GM12865 (cell line): ENCODE results near the gene OR5J2.
"Not testable (repeated sequence)": the region's sequence is repeated elsewhere in the genome, so short reads cannot be mapped to it uniquely, and the experiment has no call there.

ENCODE experiments used
- DNase-seq: peaks from one replicate; pipeline ENCODE4 v3.0.0; 2010; ENCODE audit warnings: low read depth
- H3K4me3 ChIP-seq: 2 replicates; pipeline ENCODE4 v1.5.1; 2011; ENCODE audit warnings: mild to moderate bottlenecking, low read depth, low read length, control low read depth
- CTCF ChIP-seq: IDR thresholded peaks from 2 replicates; pipeline ENCODE4 v1.5.1; 2011; ENCODE audit warnings: low read length, control low read depth, low read depth, inconsistent platforms; ENCODE audit not compliant: insufficient read depth; ENCODE audit errors: missing control alignments

OR5J2 gene

GRCh38 chr11:56172256-56172830 lies 4.1 kb upstream of the OR5J2 start:
- TF ChIP-seq CTCF = no peak
- no peak for DNase-seq
- no peak overlapping the region for H3K4me3 ChIP-seq

- no peak for DNase-seq
- H3K4me3 ChIP-seq = no peak overlapping the region
- TF ChIP-seq CTCF = no peak
Measured at GRCh38 chr11:56183459-56183858, 7.0 kb downstream of the OR5J2 start.

GRCh38 chr11:56188602-56189001 lies 12.2 kb downstream of the OR5J2 start:
- H3K4me3 ChIP-seq = no peak overlapping the region
- no peak for DNase-seq
- TF ChIP-seq CTCF = no peak

GRCh38 chr11:56196705-56197104 lies 20.3 kb downstream of the OR5J2 start:
- no peak for DNase-seq
- no peak for TF ChIP-seq CTCF
- no peak overlapping the region for H3K4me3 ChIP-seq

GRCh38 chr11:56197367-56197766 lies 20.9 kb downstream of the OR5J2 start:
- TF ChIP-seq CTCF = no peak
- no peak for DNase-seq
- no peak overlapping the region for H3K4me3 ChIP-seq

GRCh38 chr11:56207790-56208189 lies 31.4 kb downstream of the OR5J2 start:
- DNase-seq = no peak
- no peak for TF ChIP-seq CTCF
- no peak overlapping the region for H3K4me3 ChIP-seq

- no peak for TF ChIP-seq CTCF
- H3K4me3 ChIP-seq = no peak overlapping the region
- DNase-seq = no peak
Measured at GRCh38 chr11:56214537-56214936, 38.1 kb downstream of the OR5J2 start.

GRCh38 chr11:56219735-56220134 lies 43.3 kb downstream of the OR5J2 start:
- not testable (repeated sequence) for H3K4me3 ChIP-seq, DNase-seq
